SK-N-SH (cell line): ENCODE data around the gene VASH2. TPM values are rescaled to one million over a fixed set of nuclear protein-coding genes. Genes with fewer than 3 reads are reported as not detected.
A peak's percentile ranks its signal among the peaks of the same experiment; 100 is the strongest.

ENCODE experiments used
- CTCF ChIA-PET: fragments of 300-600, 350-600 bp; formaldehyde crosslinking; extraction: SDS; loops from one replicate; lab custom pipeline; 2021; lab: Yijun Ruan, JAX
- POLR2A ChIA-PET: fragments of 350-600 bp; sonication (Branson Sonifier 250); formaldehyde crosslinking; extraction: SDS; loops from one replicate; lab custom pipeline; 2020; ENCODE audit warnings: antibody characterized with exemption, inconsistent platforms; lab: Yijun Ruan, JAX
- DNase-seq: peaks from one replicate; pipeline ENCODE4 v3.0.0; 2012
- H2AFZ ChIP-seq: fragments of 200-600 bp; sonication (generic); 2 replicates; pipeline ENCODE4 v1.8.1; 2016; ENCODE audit warnings: antibody characterized with exemption, mild to moderate bottlenecking, low read depth
- H3F3A ChIP-seq: fragments of 200-600 bp; sonication (generic); replicated peaks from 2 replicates; pipeline ENCODE3; 2016; ENCODE audit warnings: antibody characterized with exemption, mild to moderate bottlenecking; ENCODE audit not compliant: insufficient read depth
- H3K27ac ChIP-seq, 2 experiments: fragments of 200-500 bp in 1 of 2; fragments of 200-600 bp in 1 of 2; sonication (Bioruptor generic) in 1 of 2; sonication (generic), shearing (Covaris generic) in 1 of 2; 2 replicates each; pipeline versions ENCODE4 v1.5.1 to v1.6.1; 2014 to 2016; ENCODE audit warnings: low read depth in 2 of 2, inconsistent platforms in 1 of 2, low read length in 1 of 2, mild to moderate bottlenecking in 1 of 2, mixed read lengths in 1 of 2
- H3K27me3 ChIP-seq: fragments of 200-600 bp; sonication (generic), shearing (Covaris generic); 2 replicates; pipeline ENCODE4 v1.6.1; 2016; ENCODE audit warnings: mixed run types; ENCODE audit not compliant: insufficient read depth
- H3K36me3 ChIP-seq, 2 experiments: fragments of 200-500 bp in 1 of 2; fragments of 200-600 bp in 1 of 2; sonication (Bioruptor generic) in 1 of 2; sonication (generic) in 1 of 2; replicated peaks in 1 of 2; 2 replicates each; pipeline versions ENCODE3 to v1.5.1; 2014 to 2016; ENCODE audit warnings: low read length in 1 of 2, mild to moderate bottlenecking in 1 of 2; ENCODE audit not compliant: insufficient read depth in 2 of 2, control insufficient read depth in 1 of 2
- H3K4me1 ChIP-seq, 2 experiments: fragments of 200-500 bp in 1 of 2; fragments of 200-600 bp in 1 of 2; sonication (Bioruptor generic) in 1 of 2; sonication (generic), shearing (Covaris generic) in 1 of 2; 2 replicates each; pipeline versions ENCODE4 v1.5.1 to v1.6.1; 2014 to 2016; ENCODE audit warnings: low read depth in 1 of 2, low read length in 1 of 2, mixed run types in 1 of 2; ENCODE audit not compliant: insufficient read depth in 2 of 2, control insufficient read depth in 1 of 2
- H3K4me2 ChIP-seq: fragments of 200-600 bp; sonication (generic), shearing (Covaris generic); 2 replicates; pipeline ENCODE4 v1.6.1; 2017; ENCODE audit warnings: mixed run types
- H3K4me3 ChIP-seq, 2 experiments: fragments of 200-500 bp in 1 of 2; fragments of 200-600 bp in 1 of 2; sonication (Bioruptor generic) in 1 of 2; sonication (generic), shearing (Covaris generic) in 1 of 2; 2 replicates each; pipeline versions ENCODE4 v1.5.1 to v1.8.1; 2014 to 2016; ENCODE audit warnings: low read depth in 2 of 2, inconsistent platforms in 1 of 2, low read length in 1 of 2, mild to moderate bottlenecking in 1 of 2, mixed read lengths in 1 of 2, moderate library complexity in 1 of 2
- H3K79me2 ChIP-seq: fragments of 200-600 bp; sonication (generic); 2 replicates; pipeline ENCODE4 v1.8.1; 2017; ENCODE audit warnings: mild to moderate bottlenecking; ENCODE audit not compliant: insufficient read depth
- H3K9ac ChIP-seq: fragments of 200-600 bp; sonication (generic); 2 replicates; pipeline ENCODE4 v1.6.1; 2017; ENCODE audit warnings: mixed run types
- H3K9me2 ChIP-seq: fragments of 200-600 bp; sonication (generic); 2 replicates; pipeline ENCODE4 v1.6.1; 2017; ENCODE audit warnings: mixed run types
- H3K9me3 ChIP-seq: fragments of 200-600 bp; sonication (generic); 2 replicates; pipeline ENCODE4 v1.6.1; 2017; ENCODE audit warnings: mixed run types, mild to moderate bottlenecking, moderate library complexity
- H4K20me1 ChIP-seq: fragments of 200-600 bp; sonication (generic); 2 replicates; pipeline ENCODE4 v1.6.1; 2017; ENCODE audit warnings: mild to moderate bottlenecking, mixed run types; ENCODE audit not compliant: insufficient read depth
- EP300 ChIP-seq, 2 experiments: IDR thresholded peaks; 2 replicates each; pipeline versions ENCODE4 v1.4.0 to v1.6.1; 2012; ENCODE audit warnings: borderline replicate concordance in 1 of 2, low read depth in 1 of 2, low read length in 1 of 2
- JUND ChIP-seq: IDR thresholded peaks from 2 replicates; pipeline ENCODE4 v1.4.0; 2012
- SIN3A ChIP-seq: IDR thresholded peaks from 2 replicates; pipeline ENCODE4 v1.6.1; 2012; ENCODE audit warnings: low read depth, mild to moderate bottlenecking, low read length, moderate library complexity, borderline replicate concordance
- SMC3 ChIP-seq: IDR thresholded peaks from 2 replicates; pipeline ENCODE4 v1.6.1; 2012; ENCODE audit warnings: low read depth, low read length, improper control_type of control experiment
- TCF12 ChIP-seq: IDR thresholded peaks from 2 replicates; pipeline ENCODE4 v1.4.0; 2012
- WGBS: methylation state at CpG from one replicate; pipeline ENCODE4 v1.1.6; 2017; ENCODE audit warnings: low lambda C conversion rate; 5-methylcytosine and 5-hydroxymethylcytosine counted together
- polyA plus RNA-seq, 3 experiments: library from polyadenylated mRNA; depleted of rRNA; stranded (reverse); fragments of >200 nt; gene quantifications; 2 replicates each; pipeline ENCODE4 v1.2.3, GENCODE V29; 2012
- TF ChIP-seq, protein P1 (sequence below): IDR thresholded peaks from 2 replicates; pipeline ENCODE4 v1.4.0; 2012; ENCODE audit warnings: low read depth
- TF ChIP-seq, protein P2 (sequence below): IDR thresholded peaks from 2 replicates; pipeline ENCODE4 v1.4.0; 2012; ENCODE audit warnings: low read depth, borderline replicate concordance
- TF ChIP-seq, protein P3 (sequence below): fragments of 200-600 bp; sonication (generic); IDR thresholded peaks from 2 replicates; pipeline ENCODE4 v1.6.1; 2017; ENCODE audit warnings: antibody characterized with exemption, mild to moderate bottlenecking, moderate library complexity

The VASH2 gene
- polyA plus RNA-seq, 1 of the 3 experiments (the other 2 are of a cell fraction), result 0.41 TPM

DNA sequence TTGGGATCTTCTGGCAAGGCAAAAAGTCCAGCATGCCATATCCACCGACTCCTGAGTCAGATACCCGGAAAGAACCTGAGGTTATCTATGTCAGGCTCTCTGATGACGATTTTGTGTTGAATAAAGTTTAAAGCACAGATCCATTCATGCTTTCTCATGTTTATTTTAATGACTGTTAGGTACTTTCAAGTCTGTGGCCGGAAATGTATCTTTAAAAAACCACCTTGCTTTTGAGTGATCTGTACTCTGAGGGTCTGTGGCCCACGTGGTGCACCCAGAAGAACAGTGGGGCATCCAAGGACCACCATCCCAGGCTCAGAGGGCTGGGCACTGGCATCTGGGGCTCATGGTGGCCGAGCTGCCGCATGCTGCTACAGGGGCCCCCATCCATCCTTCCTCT lies 30.1 kb upstream of the VASH2 start:
- ChIA-PET POLR2A (no interaction called here), CTCF (interaction anchor here (0.6 to 0.8 kb wide), 2 partner anchors 37 to 75 kb away, joined by 3 read pairs; no protein-coding TSS in a partner anchor)
- WGBS, result 47% methylated on average over 7 of the region's 7 CpGs
- Histone ChIP-seq H3F3A (no peaks in the 10 kb centered on the region), H3K4me3 (no peak overlapping the region), H4K20me1 (no peaks in the 10 kb centered on the region), H3K4me1 (peaks cover 0 to 2% of the 10 kb centered on the region in 2 experiments; a peak in 1 of 4 replicates), H3K27ac (no peak overlapping the region), H3K4me2 (no peak overlapping the region), H3K9me2 (no peaks in the 10 kb centered on the region), H3K9ac (no peak overlapping the region), H3K27me3 (no peaks in the 10 kb centered on the region), H2AFZ (no peak overlapping the region), H3K36me3 (no peaks in the 10 kb centered on the region), H3K9me3 (no peaks in the 10 kb centered on the region), H3K79me2 (no peaks in the 10 kb centered on the region)
- DNase-seq, result no peak
- TF ChIP-seq SMC3, result no peak
- TF ChIP-seq, protein P1, sequence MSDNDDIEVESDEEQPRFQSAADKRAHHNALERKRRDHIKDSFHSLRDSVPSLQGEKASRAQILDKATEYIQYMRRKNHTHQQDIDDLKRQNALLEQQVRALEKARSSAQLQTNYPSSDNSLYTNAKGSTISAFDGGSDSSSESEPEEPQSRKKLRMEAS, result no peak
- TF ChIP-seq EP300 (IDR thresholded peaks at IDR 0.05; ENCODE audit: borderline replicate concordance in 1 of 2, low read depth in 1 of 2, low read length in 1 of 2), result no peak
- TF ChIP-seq TCF12, result no peak
- TF ChIP-seq, protein P2, sequence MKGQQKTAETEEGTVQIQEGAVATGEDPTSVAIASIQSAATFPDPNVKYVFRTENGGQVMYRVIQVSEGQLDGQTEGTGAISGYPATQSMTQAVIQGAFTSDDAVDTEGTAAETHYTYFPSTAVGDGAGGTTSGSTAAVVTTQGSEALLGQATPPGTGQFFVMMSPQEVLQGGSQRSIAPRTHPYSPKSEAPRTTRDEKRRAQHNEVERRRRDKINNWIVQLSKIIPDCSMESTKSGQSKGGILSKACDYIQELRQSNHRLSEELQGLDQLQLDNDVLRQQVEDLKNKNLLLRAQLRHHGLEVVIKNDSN, result no peak

DNA sequence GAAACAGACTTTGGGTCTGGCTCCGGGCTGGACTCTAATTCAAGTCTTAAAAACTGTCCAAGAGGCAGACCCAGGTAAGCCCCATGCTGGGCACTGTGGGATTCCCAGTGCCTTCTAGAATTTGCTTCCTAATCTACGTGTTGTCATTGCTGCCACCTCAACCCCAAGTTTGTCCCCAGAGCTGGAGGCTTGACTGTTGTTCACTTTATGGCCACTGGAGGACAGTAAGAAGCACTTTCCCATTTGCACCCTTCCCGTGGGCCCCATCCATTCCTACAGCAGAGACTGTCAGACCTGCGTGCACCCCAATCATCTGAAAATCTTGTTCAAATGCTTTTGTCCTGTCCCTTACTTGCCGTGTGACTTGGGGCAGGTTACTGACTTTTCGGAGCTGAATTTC lies 29.4 kb upstream of the VASH2 start:
- no peak overlapping the region for H3K4me3 ChIP-seq
- no peaks in the 10 kb centered on the region for H3K79me2 ChIP-seq
- H3K4me2 ChIP-seq, result no peak overlapping the region
- no peak overlapping the region for H3K27ac ChIP-seq
- no peak for DNase-seq
- no peaks in the 10 kb centered on the region for H4K20me1 ChIP-seq
- POLR2A ChIA-PET, result no interaction called here
- WGBS, result 56% methylated on average over 6 of the region's 6 CpGs
- H3F3A ChIP-seq, result no peaks in the 10 kb centered on the region
- H3K9me3 ChIP-seq, result no peaks in the 10 kb centered on the region
- no peaks in the 10 kb centered on the region for H3K27me3 ChIP-seq
- H3K36me3 ChIP-seq, result no peaks in the 10 kb centered on the region
- H3K4me1 ChIP-seq, result no peaks in the 10 kb centered on the region
- H3K9me2 ChIP-seq, result no peaks in the 10 kb centered on the region
- H2AFZ ChIP-seq, result no peak overlapping the region
- H3K9ac ChIP-seq, result no peak overlapping the region
- TF ChIP-seq SMC3 (peak; percentile 28; the same call in 1 of the 2 replicates), SIN3A (no peak), JUND (no peak), EP300 (IDR thresholded peaks at IDR 0.05; ENCODE audit: borderline replicate concordance in 1 of 2, low read depth in 1 of 2, low read length in 1 of 2) (no peak)
- TF ChIP-seq, protein P3, sequence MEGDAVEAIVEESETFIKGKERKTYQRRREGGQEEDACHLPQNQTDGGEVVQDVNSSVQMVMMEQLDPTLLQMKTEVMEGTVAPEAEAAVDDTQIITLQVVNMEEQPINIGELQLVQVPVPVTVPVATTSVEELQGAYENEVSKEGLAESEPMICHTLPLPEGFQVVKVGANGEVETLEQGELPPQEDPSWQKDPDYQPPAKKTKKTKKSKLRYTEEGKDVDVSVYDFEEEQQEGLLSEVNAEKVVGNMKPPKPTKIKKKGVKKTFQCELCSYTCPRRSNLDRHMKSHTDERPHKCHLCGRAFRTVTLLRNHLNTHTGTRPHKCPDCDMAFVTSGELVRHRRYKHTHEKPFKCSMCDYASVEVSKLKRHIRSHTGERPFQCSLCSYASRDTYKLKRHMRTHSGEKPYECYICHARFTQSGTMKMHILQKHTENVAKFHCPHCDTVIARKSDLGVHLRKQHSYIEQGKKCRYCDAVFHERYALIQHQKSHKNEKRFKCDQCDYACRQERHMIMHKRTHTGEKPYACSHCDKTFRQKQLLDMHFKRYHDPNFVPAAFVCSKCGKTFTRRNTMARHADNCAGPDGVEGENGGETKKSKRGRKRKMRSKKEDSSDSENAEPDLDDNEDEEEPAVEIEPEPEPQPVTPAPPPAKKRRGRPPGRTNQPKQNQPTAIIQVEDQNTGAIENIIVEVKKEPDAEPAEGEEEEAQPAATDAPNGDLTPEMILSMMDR, result peak; percentile 36
- TF ChIP-seq, protein P2, result no peak
- CTCF ChIA-PET, result interaction anchor here (0.7 to 0.9 kb wide), 3 partner anchors 27 to 76 kb away, joined by 3 read pairs; no protein-coding TSS in a partner anchor
